ENCODE results near the gene OR8J1.
"Not testable (repeated sequence)": the region's sequence is repeated elsewhere in the genome, so short reads cannot be mapped to it uniquely, and the experiment has no call there.

OR8J1 gene

GRCh38 chr11:56353991-56354390, at the start of gene OR8J1:
TSS of gene OR8J1 (plus strand) at chr11:56354291. CDS start at chr11:56360247, 5,956 bp downstream.
- DNase-seq: no peak

DNA sequence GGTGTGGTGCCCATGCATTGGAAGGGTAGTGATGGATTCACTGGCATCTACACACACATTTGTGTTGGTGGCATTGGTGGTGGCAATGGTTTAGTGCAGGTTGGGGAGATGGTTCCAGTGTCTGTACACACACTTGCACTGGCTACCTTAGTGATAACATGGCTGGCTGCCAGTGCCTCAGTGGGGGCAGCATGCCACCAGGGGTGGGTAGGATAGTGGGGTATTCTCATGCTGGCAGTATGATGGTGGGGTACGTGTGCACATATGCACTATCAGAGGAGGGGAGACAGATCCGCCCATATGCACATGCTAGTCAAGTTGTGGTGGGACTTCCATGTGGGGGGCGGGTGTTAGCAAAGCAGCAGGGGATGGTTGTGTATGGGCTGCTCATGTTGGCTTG, 46.3 kb upstream of the OR8J1 start:
- no peak for DNase-seq

- DNase-seq: no peak
Measured at GRCh38 chr11:56314844-56315243, 39.2 kb upstream of the OR8J1 start, which contains the start of gene OR8K3. TSS of gene OR8K3 (plus strand) at chr11:56315144. CDS start at chr11:56318307, 3,163 bp downstream.

- DNase-seq: no peak
Measured at GRCh38 chr11:56331861-56332491, 22.1 kb upstream of the OR8J1 start.

DNA sequence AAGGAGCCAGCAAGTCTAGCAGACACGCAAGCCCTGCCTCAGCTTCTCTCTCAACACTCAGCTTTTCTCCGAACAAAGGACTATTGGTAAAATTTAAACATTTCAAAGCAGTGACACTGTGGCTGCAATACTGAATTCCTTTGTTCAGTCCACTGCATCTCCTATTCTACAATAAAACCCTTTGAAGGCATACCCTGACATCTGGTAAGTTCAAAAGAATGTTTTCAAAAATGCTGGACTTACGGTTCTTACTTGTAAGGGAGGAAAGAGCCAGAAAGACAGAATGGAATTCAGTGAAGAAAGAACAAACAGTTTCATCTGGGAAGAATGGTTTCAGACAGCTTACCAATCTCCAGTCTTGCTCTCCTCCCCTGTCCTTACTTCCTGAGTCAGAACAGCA, 20.9 kb upstream of the OR8J1 start:
- no peak for DNase-seq

DNA sequence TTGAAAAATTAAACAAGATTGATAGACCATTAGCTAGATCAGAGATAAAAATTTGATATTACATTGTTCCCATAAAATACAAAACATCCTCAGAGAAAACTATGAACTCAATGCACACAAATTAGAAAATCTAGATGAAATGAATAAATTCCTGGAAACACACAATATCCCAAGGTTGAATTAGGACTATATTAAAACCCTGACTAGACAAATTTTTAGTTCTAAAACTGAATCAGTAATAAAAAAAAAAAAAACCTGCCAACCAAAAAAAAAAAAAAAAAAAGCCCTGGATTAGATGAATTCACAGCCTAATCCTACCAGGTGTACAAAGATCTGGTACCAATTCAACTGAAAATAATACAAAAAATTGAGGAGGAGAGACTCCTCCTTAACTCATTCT, 13.8 kb upstream of the OR8J1 start:
- no peak for DNase-seq

GRCh38 chr11:56345739-56346138, 8.4 kb upstream of the OR8J1 start, which contains the start of gene OR8K1:
TSS of gene OR8K1 (plus strand) at chr11:56346039. CDS start at chr11:56346039, 0 bp downstream.
- DNase-seq: no peak

GRCh38 chr11:56375324-56375723, 21.2 kb downstream of the OR8J1 start, which contains the start of gene OR8U1:
TSS of gene OR8U1 (plus strand) at chr11:56375624. CDS start at chr11:56375624, 0 bp downstream.
- no peak for DNase-seq

GRCh38 chr11:56380120-56380519, 26.0 kb downstream of the OR8J1 start:
- no peak for DNase-seq

- no peak for DNase-seq
Measured at GRCh38 chr11:56394381-56394780, 40.3 kb downstream of the OR8J1 start.

DNA sequence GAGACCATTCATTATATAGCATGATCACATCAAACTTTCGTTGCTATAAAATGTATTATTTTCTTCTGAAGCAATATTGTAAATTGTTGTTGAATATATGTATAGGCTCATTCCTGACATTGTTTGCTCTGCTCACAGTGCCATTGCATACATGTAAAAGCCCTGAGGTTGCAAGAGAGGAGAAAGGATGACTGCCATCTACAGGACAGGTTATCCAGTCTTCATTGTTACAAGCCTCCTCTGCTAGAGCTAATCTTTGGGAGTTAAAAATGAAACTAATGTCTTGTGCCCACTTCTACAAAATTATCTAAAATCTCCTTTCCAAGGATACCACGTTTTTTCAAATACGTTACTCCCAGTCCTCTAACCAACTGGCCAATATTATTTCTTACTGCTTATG, 42.0 kb downstream of the OR8J1 start:
- no peak for DNase-seq

DNA sequence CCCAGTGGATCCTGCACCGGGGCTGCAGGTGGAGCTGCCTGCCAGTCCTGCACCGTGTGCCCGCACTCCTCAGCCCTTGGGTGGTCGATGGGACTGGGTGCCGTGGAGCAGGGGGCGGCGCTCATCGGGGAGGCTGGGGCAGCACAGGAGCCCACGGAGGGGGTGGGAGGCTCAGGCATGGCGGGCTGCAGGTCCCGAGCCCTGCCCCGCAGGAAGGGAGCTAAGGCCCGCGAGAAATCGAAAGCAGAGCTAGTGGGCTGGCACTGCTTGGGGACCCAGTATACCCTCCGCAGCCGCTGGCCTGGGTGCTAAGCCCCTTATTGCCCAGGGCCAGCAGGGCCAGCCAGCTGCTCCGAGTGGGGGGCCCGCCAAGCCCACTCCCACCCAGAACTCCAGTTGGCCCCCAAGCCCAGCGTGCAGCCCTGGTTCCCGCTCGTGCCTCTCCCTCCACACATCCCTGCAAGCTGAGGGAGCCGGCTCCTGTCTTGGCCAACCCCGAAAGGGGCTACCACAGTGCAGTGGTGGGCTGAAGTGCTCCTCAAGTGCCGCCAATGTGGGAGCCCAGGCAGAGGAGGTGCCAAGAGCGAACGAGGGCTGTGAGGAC, 47.9 kb downstream of the OR8J1 start:
- DNase-seq: not testable (repeated sequence)

DNA sequence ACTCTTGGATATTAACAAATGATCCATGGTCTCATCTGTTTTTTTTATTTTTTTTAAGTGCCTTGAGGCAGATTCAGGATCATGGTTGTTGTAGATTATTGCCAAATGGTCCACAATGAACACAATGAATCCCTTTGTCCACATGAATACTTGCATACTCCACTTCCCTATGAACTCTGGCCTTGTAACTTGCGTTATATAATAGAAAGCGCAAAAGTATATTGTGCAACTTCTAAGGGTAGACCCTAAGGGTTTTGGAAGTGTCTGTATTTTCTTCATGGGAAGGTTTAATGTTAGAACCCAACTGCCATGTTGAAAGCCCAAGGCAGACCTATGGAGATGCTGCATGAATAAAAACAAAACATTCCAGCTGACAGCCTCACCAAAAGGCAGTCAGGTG, 50.3 kb downstream of the OR8J1 start:
- DNase-seq: no peak

DNA sequence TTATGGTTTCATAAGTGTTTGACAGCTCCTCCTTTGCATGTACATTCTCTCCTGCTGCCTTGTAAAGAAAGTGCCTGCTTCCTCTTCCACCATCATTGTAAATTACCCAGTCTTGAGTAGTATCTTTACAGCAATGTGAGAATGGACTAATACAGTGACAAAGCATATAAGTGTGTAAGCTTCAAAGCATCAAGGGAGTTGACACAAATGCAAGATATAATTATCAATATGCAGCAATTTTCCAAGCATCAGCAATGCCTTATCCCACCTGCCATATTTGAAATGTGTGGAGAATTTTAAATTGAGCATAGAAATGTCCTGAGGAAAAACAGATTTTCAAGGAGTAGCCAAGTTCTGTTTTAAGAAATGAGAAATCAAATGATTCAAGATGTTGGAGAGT, 56.7 kb downstream of the OR8J1 start:
- no peak for DNase-seq

Data from suppressor macrophage treated with lipopolysaccharide for 1 hour (primary cell).